GM12873 (cell line): ENCODE measurements around the gene RAB11B.

Experiments
- TF ChIP-seq, protein P1 (sequence below): IDR thresholded peaks from 2 replicates; pipeline ENCODE4 v1.5.1; 2012; ENCODE audit warnings: low read depth, mild to moderate bottlenecking, moderate library complexity, low read length, control low read depth; ENCODE audit not compliant: insufficient read depth; ENCODE audit errors: missing control alignments

The RAB11B gene

DNA sequence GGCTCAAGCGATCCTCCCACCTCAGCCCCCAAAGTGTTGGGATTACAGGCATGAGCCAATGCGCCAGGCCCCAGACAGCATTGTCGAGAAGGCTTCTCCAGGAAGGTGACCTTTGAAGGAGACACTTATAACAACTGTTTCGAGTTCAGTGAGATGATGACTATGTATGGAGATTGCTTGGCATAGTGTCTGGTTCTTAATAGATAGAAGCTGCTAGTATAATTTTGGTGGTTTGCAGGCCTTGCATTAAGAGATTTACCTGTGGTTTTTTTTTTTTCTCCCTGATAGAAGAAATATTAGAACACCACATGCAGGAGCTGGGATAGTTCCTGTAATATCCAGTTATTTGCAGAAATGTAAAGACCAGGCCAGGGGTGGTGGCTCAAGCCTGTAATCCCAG is 26.6 kb downstream of the RAB11B start:
- TF ChIP-seq, protein P1, sequence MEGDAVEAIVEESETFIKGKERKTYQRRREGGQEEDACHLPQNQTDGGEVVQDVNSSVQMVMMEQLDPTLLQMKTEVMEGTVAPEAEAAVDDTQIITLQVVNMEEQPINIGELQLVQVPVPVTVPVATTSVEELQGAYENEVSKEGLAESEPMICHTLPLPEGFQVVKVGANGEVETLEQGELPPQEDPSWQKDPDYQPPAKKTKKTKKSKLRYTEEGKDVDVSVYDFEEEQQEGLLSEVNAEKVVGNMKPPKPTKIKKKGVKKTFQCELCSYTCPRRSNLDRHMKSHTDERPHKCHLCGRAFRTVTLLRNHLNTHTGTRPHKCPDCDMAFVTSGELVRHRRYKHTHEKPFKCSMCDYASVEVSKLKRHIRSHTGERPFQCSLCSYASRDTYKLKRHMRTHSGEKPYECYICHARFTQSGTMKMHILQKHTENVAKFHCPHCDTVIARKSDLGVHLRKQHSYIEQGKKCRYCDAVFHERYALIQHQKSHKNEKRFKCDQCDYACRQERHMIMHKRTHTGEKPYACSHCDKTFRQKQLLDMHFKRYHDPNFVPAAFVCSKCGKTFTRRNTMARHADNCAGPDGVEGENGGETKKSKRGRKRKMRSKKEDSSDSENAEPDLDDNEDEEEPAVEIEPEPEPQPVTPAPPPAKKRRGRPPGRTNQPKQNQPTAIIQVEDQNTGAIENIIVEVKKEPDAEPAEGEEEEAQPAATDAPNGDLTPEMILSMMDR = no peak

- TF ChIP-seq, protein P1 = no peak
Measured at GRCh38 chr19:8421484-8422461, 31.6 kb downstream of the RAB11B start.

DNA sequence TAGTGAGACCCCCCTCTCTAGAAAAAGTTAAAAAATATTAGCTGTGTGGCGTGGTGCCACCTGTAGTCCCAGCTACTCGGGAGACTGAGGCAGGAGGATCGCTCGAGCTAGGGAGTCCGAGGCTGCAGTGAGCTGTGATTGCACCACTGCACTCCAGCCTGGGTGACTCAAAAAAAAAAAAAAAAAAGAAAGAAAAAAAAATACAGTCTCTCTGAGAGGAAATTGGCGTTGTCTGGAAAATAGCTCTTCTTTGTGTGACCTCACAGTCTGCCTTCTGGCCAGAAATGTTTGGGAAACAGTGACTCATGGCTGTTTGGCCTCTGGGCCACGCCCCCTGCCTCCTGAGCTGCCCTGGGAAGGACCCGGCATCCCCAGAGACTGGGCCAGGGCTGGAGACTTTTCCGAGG is 33.7 kb downstream of the RAB11B start:
- TF ChIP-seq, protein P1 = no peak

- TF ChIP-seq, protein P1 = no peak
Measured at GRCh38 chr19:8426283-8426682, 36.1 kb downstream of the RAB11B start.

- TF ChIP-seq, protein P1 = no peak
Measured at GRCh38 chr19:8429044-8429443, 38.9 kb downstream of the RAB11B start.

GRCh38 chr19:8429826-8430225 is 39.7 kb downstream of the RAB11B start:
- TF ChIP-seq, protein P1 = no peak

- TF ChIP-seq, protein P1 = no peak
Measured at GRCh38 chr19:8430650-8431049, 40.5 kb downstream of the RAB11B start.
